Peyer's patch (tissue), 4 donors: ENCODE data around the gene IZUMO4.

ENCODE experiments used
- POLR2A ChIP-seq, 2 donors: fragments of 450-650 bp; IDR thresholded peaks; one replicate each; pipeline ENCODE4 v1.5.1; 2017; ENCODE audit warnings: antibody characterized with exemption in 2 of 2, mild to moderate bottlenecking in 2 of 2, moderate library complexity in 2 of 2
- TF ChIP-seq, protein P1 (sequence below), 6 experiments: fragments of 450-650 bp in 4 of 6; fragments of 200-600 bp in 2 of 6; sonication (generic) in 1 of 6; IDR thresholded peaks; one replicate each; pipeline ENCODE4 v1.5.1; 2017 to 2019; ENCODE audit warnings: antibody characterized with exemption in 6 of 6, mild to moderate bottlenecking in 3 of 6, moderate library complexity in 1 of 6

DNA sequence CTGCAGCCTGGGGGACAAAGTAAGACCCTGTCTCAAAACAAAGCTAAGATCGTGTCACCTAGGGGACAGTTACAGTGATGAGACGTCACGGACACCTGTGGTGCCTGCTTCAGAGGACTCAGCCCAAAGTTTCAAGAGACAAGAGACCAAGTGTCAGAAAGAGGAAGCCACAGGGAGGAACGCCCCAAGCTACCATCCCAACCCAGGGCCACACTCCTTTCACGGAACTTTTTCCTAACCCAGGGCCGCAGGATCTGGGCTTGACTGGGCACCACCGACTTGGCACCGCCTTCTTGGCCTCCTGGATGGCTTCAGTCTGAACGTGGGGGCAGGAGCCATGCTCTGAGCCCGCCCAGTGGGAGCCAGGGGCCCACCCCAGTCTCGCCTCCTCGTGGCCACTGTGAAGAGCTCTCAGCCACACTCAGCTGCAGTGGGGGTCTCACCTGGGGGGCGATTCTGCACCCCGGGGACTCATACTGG, 9.1 kb upstream of the IZUMO4 start:
- TF ChIP-seq, protein P1, sequence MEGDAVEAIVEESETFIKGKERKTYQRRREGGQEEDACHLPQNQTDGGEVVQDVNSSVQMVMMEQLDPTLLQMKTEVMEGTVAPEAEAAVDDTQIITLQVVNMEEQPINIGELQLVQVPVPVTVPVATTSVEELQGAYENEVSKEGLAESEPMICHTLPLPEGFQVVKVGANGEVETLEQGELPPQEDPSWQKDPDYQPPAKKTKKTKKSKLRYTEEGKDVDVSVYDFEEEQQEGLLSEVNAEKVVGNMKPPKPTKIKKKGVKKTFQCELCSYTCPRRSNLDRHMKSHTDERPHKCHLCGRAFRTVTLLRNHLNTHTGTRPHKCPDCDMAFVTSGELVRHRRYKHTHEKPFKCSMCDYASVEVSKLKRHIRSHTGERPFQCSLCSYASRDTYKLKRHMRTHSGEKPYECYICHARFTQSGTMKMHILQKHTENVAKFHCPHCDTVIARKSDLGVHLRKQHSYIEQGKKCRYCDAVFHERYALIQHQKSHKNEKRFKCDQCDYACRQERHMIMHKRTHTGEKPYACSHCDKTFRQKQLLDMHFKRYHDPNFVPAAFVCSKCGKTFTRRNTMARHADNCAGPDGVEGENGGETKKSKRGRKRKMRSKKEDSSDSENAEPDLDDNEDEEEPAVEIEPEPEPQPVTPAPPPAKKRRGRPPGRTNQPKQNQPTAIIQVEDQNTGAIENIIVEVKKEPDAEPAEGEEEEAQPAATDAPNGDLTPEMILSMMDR (IDR thresholded peaks at IDR 0.05), result peak in 1 of 6 experiments; percentile 7
- no peak for TF ChIP-seq POLR2A (IDR thresholded peaks at IDR 0.05)
